ENCODE data around the gene ECD. TPM values are rescaled to one million over a fixed set of nuclear protein-coding genes. Genes with fewer than 3 reads are reported as not detected.

Gene ECD
- total RNA-seq, 4 donors from 2014 or later = 27.3 to 35.0 (median 30.5) TPM

DNA sequence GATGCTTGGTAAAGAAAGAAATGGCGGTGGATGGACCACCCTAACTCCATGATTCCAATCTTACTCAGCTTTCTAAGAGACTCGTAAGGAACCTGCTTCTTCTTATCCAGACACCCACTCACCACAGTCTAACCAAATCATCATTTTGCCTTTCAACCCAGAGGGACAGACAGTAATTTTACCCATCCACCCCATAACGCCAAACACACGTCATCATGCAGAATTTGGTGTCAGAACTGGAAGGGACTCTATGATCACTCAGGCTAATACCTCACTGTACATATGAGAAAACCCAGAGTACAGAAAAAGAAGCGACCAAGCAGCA lies 388 bp downstream of the ECD start:
- Histone ChIP-seq H3K27me3 (no peaks in the 10 kb centered on the region), H3K4me1 (peaks cover 5 to 64% (median 7%) of the 10 kb centered on the region in 3 donors), H3K36me3 (peaks cover 0 to 17% of the 10 kb centered on the region in 2 donors), H3K9me3 (no peaks in the 10 kb centered on the region), H3K27ac (peak overlapping the region; percentile 91 to 98 (median 97)), H3K4me3 (peak overlapping the region; percentile 87 to 95)
- 9 to 13% methylated on average over 4 of the region's 5 CpGs for WGBS, 2 donors (ENCODE audit: low coverage in 1 of 2)
- ATAC-seq = no peak
- TF ChIP-seq, protein P1, sequence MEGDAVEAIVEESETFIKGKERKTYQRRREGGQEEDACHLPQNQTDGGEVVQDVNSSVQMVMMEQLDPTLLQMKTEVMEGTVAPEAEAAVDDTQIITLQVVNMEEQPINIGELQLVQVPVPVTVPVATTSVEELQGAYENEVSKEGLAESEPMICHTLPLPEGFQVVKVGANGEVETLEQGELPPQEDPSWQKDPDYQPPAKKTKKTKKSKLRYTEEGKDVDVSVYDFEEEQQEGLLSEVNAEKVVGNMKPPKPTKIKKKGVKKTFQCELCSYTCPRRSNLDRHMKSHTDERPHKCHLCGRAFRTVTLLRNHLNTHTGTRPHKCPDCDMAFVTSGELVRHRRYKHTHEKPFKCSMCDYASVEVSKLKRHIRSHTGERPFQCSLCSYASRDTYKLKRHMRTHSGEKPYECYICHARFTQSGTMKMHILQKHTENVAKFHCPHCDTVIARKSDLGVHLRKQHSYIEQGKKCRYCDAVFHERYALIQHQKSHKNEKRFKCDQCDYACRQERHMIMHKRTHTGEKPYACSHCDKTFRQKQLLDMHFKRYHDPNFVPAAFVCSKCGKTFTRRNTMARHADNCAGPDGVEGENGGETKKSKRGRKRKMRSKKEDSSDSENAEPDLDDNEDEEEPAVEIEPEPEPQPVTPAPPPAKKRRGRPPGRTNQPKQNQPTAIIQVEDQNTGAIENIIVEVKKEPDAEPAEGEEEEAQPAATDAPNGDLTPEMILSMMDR (IDR thresholded peaks at IDR 0.05) = no peak
- TF ChIP-seq POLR2A (IDR thresholded peaks at IDR 0.05) (no peak), EP300 (IDR thresholded peaks at IDR 0.05) (no peak), POLR2AphosphoS5 (IDR thresholded peaks at IDR 0.05) (no peak)

DNA sequence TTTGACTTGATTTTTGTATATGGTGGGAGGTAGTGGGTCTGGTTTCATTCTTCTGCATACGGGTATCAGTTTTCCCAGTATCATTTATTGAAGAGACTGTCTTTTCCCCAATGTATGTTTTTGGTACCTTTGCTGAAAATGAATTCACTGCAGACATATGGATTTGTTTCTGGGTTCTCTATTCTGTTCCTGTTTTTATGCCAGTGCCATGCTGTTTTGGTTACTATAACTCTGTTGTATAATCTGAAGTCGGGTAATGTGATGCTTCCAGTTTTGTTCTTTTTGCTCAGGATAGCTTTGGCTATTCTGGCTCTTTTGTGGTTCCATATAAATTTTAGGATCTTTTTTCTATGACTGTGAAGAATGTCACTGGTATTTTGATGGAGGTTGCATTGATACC lies 836 bp downstream of the ECD start:
- peaks cover 0 to 21% of the 10 kb centered on the region in 2 donors for H3K36me3 ChIP-seq
- peak overlapping the region in 2 of 4 donors; percentile 91 to 97 for H3K27ac ChIP-seq
- no peaks in the 10 kb centered on the region for H3K9me3 ChIP-seq
- no peaks in the 10 kb centered on the region for H3K27me3 ChIP-seq
- TF ChIP-seq POLR2AphosphoS5 (IDR thresholded peaks at IDR 0.05) (no peak), EP300 (IDR thresholded peaks at IDR 0.05) (no peak), POLR2A (IDR thresholded peaks at IDR 0.05) (no peak)
- TF ChIP-seq, protein P1 (IDR thresholded peaks at IDR 0.05) = no peak
- ATAC-seq = no peak
- H3K4me1 ChIP-seq = peaks cover 5 to 68% (median 7%) of the 10 kb centered on the region in 3 donors
- peak overlapping the region; percentile 87 to 95 for H3K4me3 ChIP-seq
- WGBS, 2 donors (ENCODE audit: low coverage in 1 of 2) = 79 to 100% methylated on average over 1 to 2 of the region's 2 CpGs

DNA sequence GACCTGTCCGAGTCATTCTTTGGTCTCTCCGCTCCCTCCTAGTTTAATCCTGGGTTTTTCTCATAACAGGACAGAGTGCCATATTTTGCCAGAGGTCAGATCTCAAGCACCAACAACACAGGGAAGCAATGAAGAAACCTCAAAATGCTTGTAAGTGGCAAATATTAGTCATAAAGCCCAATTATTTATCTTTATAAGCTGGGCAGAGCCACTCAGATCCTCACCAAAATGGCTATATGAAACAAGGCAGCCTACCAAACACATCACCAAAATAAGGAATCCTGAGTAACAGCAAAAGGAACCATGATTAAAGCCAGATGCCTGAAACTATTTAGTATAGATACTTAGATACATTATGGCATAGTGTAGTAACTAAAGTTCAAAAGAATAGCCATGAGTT lies 4.7 kb downstream of the ECD start:
- Histone ChIP-seq H3K4me1 (peaks cover 0 to 81% (median 7%) of the 10 kb centered on the region in 3 donors), H3K27me3 (no peaks in the 10 kb centered on the region), H3K27ac (no peak overlapping the region), H3K9me3 (no peaks in the 10 kb centered on the region), H3K4me3 (no peak overlapping the region), H3K36me3 (peaks cover 0 to 44% of the 10 kb centered on the region in 2 donors)
- TF ChIP-seq POLR2A (IDR thresholded peaks at IDR 0.05) (no peak), POLR2AphosphoS5 (IDR thresholded peaks at IDR 0.05) (no peak), EP300 (IDR thresholded peaks at IDR 0.05) (no peak)
- TF ChIP-seq, protein P1 (IDR thresholded peaks at IDR 0.05) = no peak
- WGBS, 2 donors (ENCODE audit: low coverage in 1 of 2) = 92% methylated on average over 2 of the region's 2 CpGs; no CpG with 5 or more reads in 1 of the 2 donors
- ATAC-seq = no peak

DNA sequence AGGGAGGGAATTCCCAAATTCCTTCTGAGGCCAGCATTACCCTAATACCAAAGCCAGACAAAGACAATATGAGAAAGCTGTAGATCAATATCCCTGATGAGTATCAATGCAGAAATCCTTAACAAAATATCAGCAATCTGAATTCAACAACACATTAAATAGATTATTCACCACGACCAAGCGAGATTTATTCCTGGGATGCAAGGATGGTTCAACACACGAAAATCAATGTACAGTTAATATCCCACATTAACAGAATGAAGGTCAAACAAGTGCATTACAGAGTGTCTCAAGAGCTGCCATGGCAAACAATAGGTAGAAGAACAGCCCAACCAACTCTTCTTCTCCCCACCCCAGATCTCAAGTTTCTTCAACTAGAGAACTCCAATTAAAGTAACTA lies 6.1 kb downstream of the ECD start:
- H3K36me3 ChIP-seq = peaks cover 0 to 58% of the 10 kb centered on the region in 2 donors
- no peak overlapping the region for H3K27ac ChIP-seq
- no peaks in the 10 kb centered on the region for H3K27me3 ChIP-seq
- no peak overlapping the region for H3K4me3 ChIP-seq
- WGBS, 2 donors (ENCODE audit: low coverage in 1 of 2) = 94% methylated on average over 2 to 3 of the region's 3 CpGs
- peaks cover 0 to 71% (median 7%) of the 10 kb centered on the region in 3 donors for H3K4me1 ChIP-seq
- no peaks in the 10 kb centered on the region for H3K9me3 ChIP-seq
- ATAC-seq = no peak
- TF ChIP-seq POLR2A (IDR thresholded peaks at IDR 0.05) (no peak), POLR2AphosphoS5 (IDR thresholded peaks at IDR 0.05) (no peak), EP300 (IDR thresholded peaks at IDR 0.05) (no peak)
- TF ChIP-seq, protein P1 (IDR thresholded peaks at IDR 0.05) = no peak

DNA sequence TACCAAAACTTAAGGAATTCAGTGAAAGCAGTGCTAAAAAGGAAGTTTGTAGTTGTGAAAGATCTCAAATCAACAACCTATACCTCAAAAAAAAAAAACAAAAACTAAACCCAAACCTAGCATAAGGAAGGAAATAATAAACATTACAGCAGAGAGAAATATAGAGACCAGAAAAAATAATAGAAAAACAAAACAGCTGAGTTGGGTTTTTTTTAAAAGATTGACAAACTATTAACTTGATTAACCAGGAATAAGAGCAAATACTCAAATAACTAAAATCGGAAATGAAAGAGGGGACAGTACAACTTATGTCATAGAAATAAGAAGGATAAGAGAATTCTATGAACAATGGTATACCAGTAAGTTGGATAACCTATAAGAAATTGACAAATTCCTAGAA lies 6.7 kb downstream of the ECD start:
- H3K4me3 ChIP-seq = no peak overlapping the region
- no peaks in the 10 kb centered on the region for H3K27me3 ChIP-seq
- peaks cover 0 to 64% of the 10 kb centered on the region in 2 donors for H3K36me3 ChIP-seq
- H3K27ac ChIP-seq = no peak overlapping the region
- 88 to 93% methylated on average over 1 of the region's 1 CpG for WGBS, 2 donors (ENCODE audit: low coverage in 1 of 2)
- TF ChIP-seq POLR2A (IDR thresholded peaks at IDR 0.05) = no peak
- TF ChIP-seq POLR2AphosphoS5 (IDR thresholded peaks at IDR 0.05) = no peak
- TF ChIP-seq EP300 (IDR thresholded peaks at IDR 0.05) = no peak
- TF ChIP-seq, protein P1 (IDR thresholded peaks at IDR 0.05) = no peak
- no peak for ATAC-seq
- peaks cover 0 to 65% (median 7%) of the 10 kb centered on the region in 3 donors for H3K4me1 ChIP-seq
- no peaks in the 10 kb centered on the region for H3K9me3 ChIP-seq
